Suprapubic skin (tissue), 3 donors: ENCODE data around the gene DNAH1.

Experiments used
- CTCF ChIP-seq, 2 donors: fragments of 200-600 bp in 1 of 2; fragments of 450-650 bp in 1 of 2; sonication (generic) in 1 of 2; IDR thresholded peaks; one replicate each; pipeline ENCODE4 v1.5.1; 2016 to 2019; ENCODE audit warnings: antibody characterized with exemption in 2 of 2, mild to moderate bottlenecking in 1 of 2, moderate library complexity in 1 of 2
- POLR2A ChIP-seq, 2 donors: fragments of 450-650 bp; IDR thresholded peaks; one replicate each; pipeline ENCODE4 v1.6.1; 2017; ENCODE audit warnings: antibody characterized with exemption in 2 of 2, mild to moderate bottlenecking in 2 of 2, moderate library complexity in 2 of 2

- TF ChIP-seq POLR2A (IDR thresholded peaks at IDR 0.05) (no peak), CTCF (IDR thresholded peaks at IDR 0.05) (no peak)
Measured at GRCh38 chr3:52290596-52291507, 25.3 kb upstream of the DNAH1 start.
